GM12878 (cell line): ENCODE results near the gene PRR29. TPM values are rescaled to one million over a fixed set of nuclear protein-coding genes. Genes with fewer than 3 reads are reported as not detected.

Source experiments
- ATAC-seq: fragments of 200-7000 bp; cut with Tn5 transposase; 3 replicates; pipeline ENCODE4 v1.9.1; 2020; ENCODE audit warnings: mild to moderate bottlenecking, moderate library complexity
- BruUV-seq: library from RNA; stranded (reverse); fragments of 400-500 nt; replicated peaks from 2 replicates; lab custom pipeline; 2021; lab: Mats Ljungman, UMichigan
- CTCF ChIA-PET: fragments of 300-600 bp; sonication (Branson Sonifier 250); formaldehyde crosslinking; extraction: SDS; loops from one replicate; lab custom pipeline; 2021; ENCODE audit warnings: inconsistent platforms; lab: Yijun Ruan, JAX
- POLR2A ChIA-PET: fragments of 350-600 bp; formaldehyde crosslinking; extraction: SDS; loops from one replicate; lab custom pipeline; 2021; ENCODE audit warnings: inconsistent platforms; lab: Charles Lee
- RAD21 ChIA-PET: fragments of 300-600 bp; sonication (Branson Sonifier 250); formaldehyde crosslinking; loops from one replicate; lab custom pipeline; 2023; ENCODE audit warnings: antibody characterized with exemption; ENCODE audit not compliant: unreplicated experiment; lab: Charles Lee
- SMC1A ChIA-PET: fragments of 300-600 bp; sonication (Branson Sonifier 250); formaldehyde crosslinking; loops from one replicate; lab custom pipeline; 2023; ENCODE audit not compliant: unreplicated experiment, uncharacterized antibody; lab: Charles Lee
- DNase-seq: peaks from one replicate; pipeline ENCODE4 v3.0.0-alpha.2; 2011; ENCODE audit warnings: low read depth, low spot score
- FAIRE-seq: peaks from 3 replicates; lab custom pipeline; 2011; peaks lifted over from hg19 to GRCh38; lab: Jason Lieb, UNC
- H2AFZ ChIP-seq: 2 replicates; pipeline ENCODE4 v1.6.0; 2011; ENCODE audit warnings: low read depth, low read length, control low read depth; ENCODE audit not compliant: control insufficient read depth
- H3K27ac ChIP-seq: 2 replicates; pipeline ENCODE4 v1.5.1; 2011; ENCODE audit warnings: control low read depth; ENCODE audit not compliant: control insufficient read depth, insufficient read depth
- H3K27me3 ChIP-seq, 2 experiments: replicated peaks in 1 of 2; 2 replicates each; pipeline versions ENCODE4 v1.6.0 to v1.6.1; 2011; ENCODE audit warnings: low read length in 1 of 2; ENCODE audit not compliant: control insufficient read depth in 2 of 2, insufficient read depth in 2 of 2
- H3K36me3 ChIP-seq, 2 experiments: 2 replicates each; pipeline ENCODE4 v1.5.1; 2011; ENCODE audit warnings: low read length in 1 of 2; ENCODE audit not compliant: control insufficient read depth in 2 of 2, insufficient read depth in 2 of 2
- H3K4me1 ChIP-seq: 2 replicates; pipeline ENCODE4 v1.6.1; 2011; ENCODE audit warnings: mild to moderate bottlenecking, low read length, moderate library complexity, mixed read lengths; ENCODE audit not compliant: control insufficient read depth, insufficient read depth
- H3K4me2 ChIP-seq: 2 replicates; pipeline ENCODE4 v1.6.0; 2011; ENCODE audit warnings: control low read depth; ENCODE audit not compliant: control insufficient read depth, insufficient read depth
- H3K4me3 ChIP-seq: fragments of 200-600 bp; sonication (generic); 2 replicates; pipeline ENCODE4 v1.5.1; 2016
- H3K79me2 ChIP-seq: 2 replicates; pipeline ENCODE4 v1.6.0; 2011; ENCODE audit warnings: low read length; ENCODE audit not compliant: control insufficient read depth, insufficient read depth
- H3K9ac ChIP-seq: 2 replicates; pipeline ENCODE4 v1.8.0; 2011; ENCODE audit warnings: low read length, control low read depth, mixed read lengths; ENCODE audit not compliant: control insufficient read depth, insufficient read depth
- H3K9me3 ChIP-seq: replicated peaks from 3 replicates; pipeline ENCODE4 v1.5.1; 2011; ENCODE audit warnings: mild to moderate bottlenecking, low read length; ENCODE audit not compliant: control insufficient read depth, insufficient read depth
- H4K20me1 ChIP-seq: 2 replicates; pipeline ENCODE4 v1.6.0; 2011; ENCODE audit not compliant: control insufficient read depth, insufficient read depth
- ASH2L ChIP-seq: fragments of 300-600, 200-600 bp; sonication (generic); IDR thresholded peaks from 2 replicates; pipeline ENCODE4 v1.6.1; 2017; ENCODE audit warnings: low read depth, mild to moderate bottlenecking, borderline replicate concordance
- BCL11A ChIP-seq: IDR thresholded peaks from 2 replicates; pipeline ENCODE4 v1.6.1; 2011; ENCODE audit warnings: low read depth, low read length
- BHLHE40 ChIP-seq, 2 experiments: fragments of 450-650 bp in 1 of 2; IDR thresholded peaks; 2 replicates each; pipeline ENCODE4 v1.6.1; 2011 to 2017; ENCODE audit warnings: low read depth in 2 of 2, borderline replicate concordance in 1 of 2, improper control_type of control experiment in 1 of 2, low read length in 1 of 2, mild to moderate bottlenecking in 1 of 2
- BMI1 ChIP-seq: fragments of 450-650 bp; IDR thresholded peaks from 2 replicates; pipeline ENCODE4 v1.6.1; 2016; ENCODE audit warnings: mild to moderate bottlenecking, moderate library complexity, borderline replicate concordance
- CHD1 ChIP-seq: IDR thresholded peaks from 2 replicates; pipeline ENCODE4 v1.6.1; 2012; ENCODE audit warnings: low read depth, low read length, improper control_type of control experiment
- E2F4 ChIP-seq: IDR thresholded peaks from 2 replicates; pipeline ENCODE4 v1.6.1; 2012; ENCODE audit warnings: low read depth, low read length, improper control_type of control experiment
- ESRRA ChIP-seq: IDR thresholded peaks from 2 replicates; pipeline ENCODE4 v1.6.1; 2012; ENCODE audit warnings: mild to moderate bottlenecking, low read length, improper control_type of control experiment
- JUND ChIP-seq: IDR thresholded peaks from 2 replicates; pipeline ENCODE4 v1.6.1; 2012; ENCODE audit warnings: low read depth, mild to moderate bottlenecking, low read length, improper control_type of control experiment, moderate library complexity
- KLF5 ChIP-seq: fragments of 450-650 bp; IDR thresholded peaks from 2 replicates; pipeline ENCODE4 v1.6.1; 2014; ENCODE audit warnings: mild to moderate bottlenecking; ENCODE audit not compliant: partially characterized antibody
- NR2F1 ChIP-seq: fragments of 450-650 bp; conservative IDR thresholded peaks from 2 replicates; pipeline ENCODE4 v1.6.1; 2017; ENCODE audit warnings: mild to moderate bottlenecking
- PBX3 ChIP-seq: IDR thresholded peaks from 2 replicates; pipeline ENCODE4 v1.6.1; 2011; ENCODE audit warnings: mild to moderate bottlenecking, low read depth, low read length, moderate library complexity; ENCODE audit not compliant: insufficient replicate concordance
- RELA ChIP-seq: fragments of 450-650 bp; IDR thresholded peaks from 2 replicates; pipeline ENCODE4 v1.8.0; 2014; ENCODE audit warnings: borderline replicate concordance; ENCODE audit not compliant: partially characterized antibody
- WGBS: methylation state at CpG from one replicate; pipeline ENCODE4 v1.1.6; 2016; ENCODE audit warnings: low lambda C conversion rate; ENCODE audit not compliant: insufficient replicate concordance, insufficient coverage; ENCODE audit errors: missing lambda C conversion rate; 5-methylcytosine and 5-hydroxymethylcytosine counted together
- in situ Hi-C: fragments of 300-500 bp; cut with MboI; formaldehyde crosslinking; loops from 9 replicates; pipeline ENCODE4 v1.14.3; 2018; ENCODE audit warnings: mixed read lengths
- intact Hi-C: fragments of 100-400 bp; cut with micrococcal nuclease; formaldehyde crosslinking; loops from one replicate; pipeline ENCODE4 v1.14.2; 2022; ENCODE audit not compliant: unreplicated experiment
- polyA plus RNA-seq, 11 experiments: library from polyadenylated mRNA; depleted of rRNA in 4 of 11; unstranded in 6 of 11; stranded (reverse) in 5 of 11; fragments of >200 nt; fragmentation: Nextera tagmentation in 4 of 11; fragmentation: Illumina TruSeq in 1 of 11; extraction: Ambion mirVana in 4 of 11; extraction: Trizol in 1 of 11; gene quantifications; 1 replicate in 1 of 11; 2 replicates in 10 of 11; pipeline versions ENCODE4 v1.2.1 to v1.2.3, GENCODE V29; 2011 to 2016; ENCODE audit warnings: inconsistent platforms in 2 of 11, missing spikeins in 2 of 11, low read depth in 1 of 11
- total RNA-seq, 4 experiments: library from RNA; depleted of rRNA in 3 of 4; stranded (reverse); fragments of >200 nt in 3 of 4; fragmentation: Illumina TruSeq in 1 of 4; extraction: Trizol in 1 of 4; gene quantifications; 2 replicates each; pipeline versions ENCODE4 v1.2.1 to v1.2.3, GENCODE V29; 2013 to 2021

Gene PRR29
- total and polyA plus RNA-seq, 10 of the 15 experiments (the other 5 are each of a cell fraction or from before 2014, with no cell fraction given), result 0.01 to 2.4 (median 0.18) TPM; not detected in 3

GRCh38 chr17:64004218-64004770 is 6.1 kb downstream of the PRR29 start (continued):
- no peak for TF ChIP-seq E2F4

GRCh38 chr17:64004903-64005733 is 7.0 kb downstream of the PRR29 start:
- intact Hi-C loops, result no loop called here
- Histone ChIP-seq H3K9me3 (no peaks in the 10 kb centered on the region; the same call in 2 of the 3 replicates), H2AFZ (no peak overlapping the region), H3K27me3 (no peaks in the 10 kb centered on the region), H3K4me1 (no peaks in the 10 kb centered on the region), H3K4me3 (no peak overlapping the region), H3K79me2 (no peaks in the 10 kb centered on the region; the same call in none of the 2 replicates), H3K27ac (no peak overlapping the region), H4K20me1 (no peaks in the 10 kb centered on the region), H3K36me3 (peaks cover 8 to 22% of the 10 kb centered on the region in 2 experiments; a peak in 3 of 4 replicates), H3K4me2 (no peak overlapping the region), H3K9ac (no peak overlapping the region)
- ATAC-seq (no peak), FAIRE-seq (no peak), DNase-seq (no peak)
- TF ChIP-seq PBX3 (no peak), JUND (no peak), ASH2L (no peak), BMI1 (no peak), CHD1 (no peak), BHLHE40 (IDR thresholded peaks at IDR 0.05; ENCODE audit: borderline replicate concordance in 1 of 2, low read depth in 2 of 2, low read length in 1 of 2) (no peak), RELA (no peak), NR2F1 (no peak), ESRRA (no peak), BCL11A (no peak), KLF5 (no peak)
- in situ Hi-C loops, result no loop called here
- POLR2A ChIA-PET, result no interaction called here
- no TSS peak for BruUV-seq
- SMC1A ChIA-PET, result interaction anchor here (1.1 kb wide), 1 partner anchor 11 kb away, joined by 4 read pairs; no protein-coding TSS in a partner anchor
- RAD21 ChIA-PET, result no interaction called here
- 77% methylated on average over 18 of the region's 19 CpGs for WGBS
- CTCF ChIA-PET, result interaction anchor here (1.2 kb wide), 1 partner anchor 11 kb away, joined by 5 read pairs; no protein-coding TSS in a partner anchor
